ENCODE measurements around the gene UNK.

DNA sequence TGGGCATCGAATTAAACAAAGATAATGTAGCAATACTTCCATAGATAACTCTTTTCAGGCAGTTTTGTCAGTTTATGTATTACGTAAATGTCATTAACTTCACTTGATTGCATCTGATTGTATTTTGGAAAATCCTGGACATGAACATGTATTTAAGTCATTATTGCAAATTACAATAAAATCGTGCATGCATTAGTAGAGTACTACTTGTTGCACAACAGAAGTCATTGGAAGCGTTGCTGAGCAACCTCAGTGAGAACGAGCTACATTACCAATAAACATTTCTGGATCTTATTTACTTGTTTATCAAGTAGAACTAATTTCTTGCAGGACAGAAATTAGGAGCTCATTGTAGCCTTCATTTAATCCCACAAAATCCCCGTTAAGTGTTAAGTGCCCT is 6.6 kb downstream of the UNK start:
- TF ChIP-seq, protein P1, sequence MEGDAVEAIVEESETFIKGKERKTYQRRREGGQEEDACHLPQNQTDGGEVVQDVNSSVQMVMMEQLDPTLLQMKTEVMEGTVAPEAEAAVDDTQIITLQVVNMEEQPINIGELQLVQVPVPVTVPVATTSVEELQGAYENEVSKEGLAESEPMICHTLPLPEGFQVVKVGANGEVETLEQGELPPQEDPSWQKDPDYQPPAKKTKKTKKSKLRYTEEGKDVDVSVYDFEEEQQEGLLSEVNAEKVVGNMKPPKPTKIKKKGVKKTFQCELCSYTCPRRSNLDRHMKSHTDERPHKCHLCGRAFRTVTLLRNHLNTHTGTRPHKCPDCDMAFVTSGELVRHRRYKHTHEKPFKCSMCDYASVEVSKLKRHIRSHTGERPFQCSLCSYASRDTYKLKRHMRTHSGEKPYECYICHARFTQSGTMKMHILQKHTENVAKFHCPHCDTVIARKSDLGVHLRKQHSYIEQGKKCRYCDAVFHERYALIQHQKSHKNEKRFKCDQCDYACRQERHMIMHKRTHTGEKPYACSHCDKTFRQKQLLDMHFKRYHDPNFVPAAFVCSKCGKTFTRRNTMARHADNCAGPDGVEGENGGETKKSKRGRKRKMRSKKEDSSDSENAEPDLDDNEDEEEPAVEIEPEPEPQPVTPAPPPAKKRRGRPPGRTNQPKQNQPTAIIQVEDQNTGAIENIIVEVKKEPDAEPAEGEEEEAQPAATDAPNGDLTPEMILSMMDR (IDR thresholded peaks at IDR 0.05) = no peak
- TF ChIP-seq POLR2A (IDR thresholded peaks at IDR 0.05) (no peak), POLR2AphosphoS5 (IDR thresholded peaks at IDR 0.05) (no peak)

All from sigmoid colon (tissue), 4 donors.